ACC112 (cell line): Measurements from ENCODE around the gene APOA1.

Experiments
- H2AFZ ChIP-seq: fragments of 200-600 bp; sonication (generic); one replicate; pipeline ENCODE4 v1.6.0; 2017; ENCODE audit warnings: antibody characterized with exemption, low read length; ENCODE audit not compliant: unreplicated experiment
- H3K27ac ChIP-seq: fragments of 200-600 bp; sonication (generic); 2 replicates; pipeline ENCODE4 v1.5.1; 2014; ENCODE audit warnings: low read depth, mild to moderate bottlenecking, antibody characterized with exemption, low read length, moderate library complexity
- H3K27me3 ChIP-seq: fragments of 200-600 bp; sonication (generic); 2 replicates; pipeline ENCODE4 v1.6.1; 2014; ENCODE audit warnings: mild to moderate bottlenecking, antibody characterized with exemption, low read length, moderate library complexity, mixed read lengths; ENCODE audit not compliant: insufficient read depth
- H3K36me3 ChIP-seq: fragments of 200-600 bp; sonication (generic); 2 replicates; pipeline ENCODE4 v1.6.1; 2016; ENCODE audit warnings: mild to moderate bottlenecking, antibody characterized with exemption, low read length, moderate library complexity, mixed read lengths; ENCODE audit not compliant: insufficient read depth
- H3K4me1 ChIP-seq: fragments of 200-600 bp; sonication (generic); one replicate; pipeline ENCODE4 v1.6.1; 2016; ENCODE audit warnings: low read length, mixed read lengths; ENCODE audit not compliant: insufficient read depth, unreplicated experiment, control insufficient read depth
- H3K4me3 ChIP-seq: fragments of 200-600 bp; sonication (generic); 2 replicates; pipeline ENCODE4 v1.5.1; 2014; ENCODE audit warnings: mild to moderate bottlenecking, low read depth, low read length
- H3K79me2 ChIP-seq: fragments of 200-600 bp; sonication (generic); one replicate; pipeline ENCODE4 v1.6.0; 2016; ENCODE audit warnings: low read length; ENCODE audit not compliant: control insufficient read depth, unreplicated experiment, insufficient read depth

The APOA1 gene

DNA sequence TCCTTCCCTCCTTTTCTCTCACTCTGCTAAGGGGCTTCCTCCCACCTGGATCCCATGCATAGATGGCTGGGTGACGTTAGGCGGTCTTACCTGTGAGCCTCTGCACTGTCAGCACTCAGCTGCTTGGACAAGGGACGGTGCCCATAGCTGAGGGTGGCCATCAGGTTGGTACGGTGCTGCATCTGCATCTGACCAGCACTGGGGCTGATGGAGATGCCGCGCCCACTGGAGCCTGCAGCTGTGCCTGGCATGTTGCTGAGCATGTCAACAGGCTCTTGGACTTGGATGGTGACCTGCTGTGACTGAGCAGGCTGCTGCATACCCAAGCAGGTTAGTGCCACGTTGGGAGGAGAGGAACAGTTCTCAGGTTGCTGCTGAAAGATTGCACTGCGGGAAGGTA, 21.8 kb upstream of the APOA1 start:
- Histone ChIP-seq H2AFZ (no peak overlapping the region), H3K27ac (no peak overlapping the region), H3K79me2 (no peaks in the 10 kb centered on the region), H3K4me3 (no peak overlapping the region), H3K36me3 (peaks cover 28% of the 10 kb centered on the region; the same call in 1 of the 2 replicates), H3K27me3 (no peaks in the 10 kb centered on the region), H3K4me1 (peaks cover 17% of the 10 kb centered on the region)

- Histone ChIP-seq H3K27ac (no peak overlapping the region), H2AFZ (no peak overlapping the region), H3K36me3 (peaks cover 28% of the 10 kb centered on the region; the same call in 1 of the 2 replicates), H3K27me3 (no peaks in the 10 kb centered on the region), H3K4me1 (peaks cover 30% of the 10 kb centered on the region), H3K79me2 (no peaks in the 10 kb centered on the region), H3K4me3 (no peak overlapping the region)
Observed at GRCh38 chr11:116857936-116858335, 20.5 kb upstream of the APOA1 start.

GRCh38 chr11:116857316-116857715, 19.9 kb upstream of the APOA1 start:
- Histone ChIP-seq H3K79me2 (no peaks in the 10 kb centered on the region), H3K4me1 (peaks cover 36% of the 10 kb centered on the region), H3K27me3 (no peaks in the 10 kb centered on the region), H3K36me3 (peaks cover 28% of the 10 kb centered on the region; the same call in 1 of the 2 replicates), H3K4me3 (no peak overlapping the region), H3K27ac (no peak overlapping the region), H2AFZ (no peak overlapping the region)

GRCh38 chr11:116856423-116856822, 19.0 kb upstream of the APOA1 start:
- no peaks in the 10 kb centered on the region for H3K27me3 ChIP-seq
- H3K79me2 ChIP-seq, result no peaks in the 10 kb centered on the region
- H3K36me3 ChIP-seq, result peaks cover 28% of the 10 kb centered on the region; the same call in 1 of the 2 replicates
- no peak overlapping the region for H3K27ac ChIP-seq
- H3K4me1 ChIP-seq, result peaks cover 38% of the 10 kb centered on the region
- H2AFZ ChIP-seq, result no peak overlapping the region
- H3K4me3 ChIP-seq, result no peak overlapping the region

DNA sequence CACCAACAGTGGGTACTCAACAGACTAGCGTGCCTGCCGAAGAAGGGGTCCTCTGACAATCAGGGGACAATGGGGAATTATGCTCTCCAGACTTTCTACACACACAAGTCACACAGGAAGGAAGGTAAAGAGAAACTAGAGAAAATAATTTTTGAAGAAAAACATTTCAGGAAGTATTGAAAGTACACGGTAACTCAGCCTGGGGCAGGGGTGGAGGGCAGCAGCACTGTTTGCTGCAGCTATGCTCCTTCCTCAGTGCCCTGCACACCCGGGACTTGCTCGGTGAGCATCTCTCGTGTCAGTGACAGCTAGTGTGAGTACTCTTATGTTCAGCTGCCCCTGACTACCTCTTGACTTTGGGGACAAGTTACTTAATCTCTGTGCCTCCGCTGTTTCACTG, 18.0 kb upstream of the APOA1 start:
- Histone ChIP-seq H3K27me3 (no peaks in the 10 kb centered on the region), H3K27ac (no peak overlapping the region), H3K4me3 (no peak overlapping the region), H3K4me1 (peaks cover 36% of the 10 kb centered on the region), H2AFZ (no peak overlapping the region), H3K79me2 (no peaks in the 10 kb centered on the region), H3K36me3 (peaks cover 20% of the 10 kb centered on the region; the same call in 1 of the 2 replicates)

DNA sequence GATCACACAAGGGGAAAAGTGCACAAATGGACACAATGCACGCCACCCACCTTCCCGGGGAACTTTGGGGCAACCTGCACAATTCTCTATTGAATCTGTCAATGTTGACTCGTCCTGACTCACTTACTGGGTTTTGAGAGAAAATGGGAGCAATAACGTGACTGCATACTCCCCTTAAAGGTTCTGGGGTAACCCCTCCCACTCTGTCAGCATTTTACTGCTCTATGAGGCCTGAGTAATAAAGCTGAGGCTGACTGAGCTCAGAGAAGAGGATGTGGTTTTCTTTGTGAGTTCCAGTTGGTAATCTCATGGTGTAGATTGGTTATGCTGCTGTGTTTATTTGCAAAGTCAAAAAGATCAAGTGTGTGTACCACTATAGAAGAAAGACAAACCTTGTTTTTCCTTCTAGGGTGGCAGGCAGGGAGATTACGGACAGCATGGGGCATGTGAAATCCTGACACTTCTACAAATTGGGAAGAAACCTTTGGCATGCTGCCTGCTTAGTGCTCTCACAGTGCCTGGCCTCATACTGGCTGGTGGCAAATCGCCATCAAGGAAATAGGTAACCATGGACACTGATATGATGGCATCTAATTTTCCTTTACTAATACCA, 16.1 kb upstream of the APOA1 start:
- Histone ChIP-seq H3K4me3 (peak overlapping the region; percentile 12; the same call in 1 of the 2 replicates), H3K79me2 (no peaks in the 10 kb centered on the region), H3K27me3 (no peaks in the 10 kb centered on the region), H3K36me3 (peaks cover 18% of the 10 kb centered on the region; the same call in 1 of the 2 replicates), H3K27ac (peak overlapping the region; percentile 87), H2AFZ (no peak overlapping the region), H3K4me1 (peaks cover 36% of the 10 kb centered on the region)

- peak overlapping the region; percentile 87 for H3K27ac ChIP-seq
- peaks cover 36% of the 10 kb centered on the region for H3K4me1 ChIP-seq
- H3K4me3 ChIP-seq, result peak overlapping the region; percentile 12; the same call in 1 of the 2 replicates
- H3K27me3 ChIP-seq, result no peaks in the 10 kb centered on the region
- H2AFZ ChIP-seq, result no peak overlapping the region
- peaks cover 9% of the 10 kb centered on the region; the same call in 1 of the 2 replicates for H3K36me3 ChIP-seq
- no peaks in the 10 kb centered on the region for H3K79me2 ChIP-seq
Observed at GRCh38 chr11:116852261-116853031, 15.0 kb upstream of the APOA1 start.

- Histone ChIP-seq H3K79me2 (no peaks in the 10 kb centered on the region), H3K36me3 (peaks cover 1% of the 10 kb centered on the region; the same call in 1 of the 2 replicates), H3K4me3 (0 out of 2 replicates have a peak overlapping the region, but pooled peaks have one; percentile 12), H3K4me1 (peaks cover 36% of the 10 kb centered on the region), H3K27ac (peak overlapping the region; percentile 87), H2AFZ (no peak overlapping the region), H3K27me3 (no peaks in the 10 kb centered on the region)
Observed at GRCh38 chr11:116851626-116852025, 14.2 kb upstream of the APOA1 start.

GRCh38 chr11:116849486-116849885, 12.1 kb upstream of the APOA1 start:
- H3K27me3 ChIP-seq, result no peaks in the 10 kb centered on the region
- H3K27ac ChIP-seq, result no peak overlapping the region
- H3K79me2 ChIP-seq, result no peaks in the 10 kb centered on the region
- no peaks in the 10 kb centered on the region; the same call in 1 of the 2 replicates for H3K36me3 ChIP-seq
- no peak overlapping the region for H2AFZ ChIP-seq
- peaks cover 35% of the 10 kb centered on the region for H3K4me1 ChIP-seq
- no peak overlapping the region for H3K4me3 ChIP-seq

DNA sequence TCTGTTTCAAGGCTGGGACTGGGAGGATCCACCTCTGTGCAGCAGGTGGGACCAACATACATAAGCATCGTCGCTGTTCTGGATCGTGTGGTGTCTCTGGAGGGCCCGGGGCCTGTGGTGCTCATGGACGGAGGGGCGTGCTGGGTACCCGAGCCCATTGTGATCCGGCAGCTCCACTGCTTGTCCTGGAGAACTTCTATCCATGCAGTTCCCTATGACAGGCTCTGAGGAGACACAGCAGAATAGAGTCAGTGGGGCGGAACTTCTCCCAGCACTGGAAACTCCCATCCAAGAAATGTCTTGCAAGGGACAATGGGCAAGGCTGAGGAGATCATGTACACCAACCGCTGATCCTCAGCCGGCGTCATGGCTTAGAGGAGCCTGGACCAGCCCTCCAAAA, 11.6 kb upstream of the APOA1 start:
- Histone ChIP-seq H3K27me3 (no peaks in the 10 kb centered on the region), H2AFZ (no peak overlapping the region), H3K4me3 (no peak overlapping the region), H3K4me1 (peaks cover 31% of the 10 kb centered on the region), H3K79me2 (no peaks in the 10 kb centered on the region), H3K27ac (no peak overlapping the region), H3K36me3 (no peaks in the 10 kb centered on the region)

- Histone ChIP-seq H3K27me3 (no peaks in the 10 kb centered on the region), H3K79me2 (no peaks in the 10 kb centered on the region), H2AFZ (no peak overlapping the region), H3K4me1 (peaks cover 16% of the 10 kb centered on the region), H3K27ac (no peak overlapping the region), H3K36me3 (no peaks in the 10 kb centered on the region), H3K4me3 (no peak overlapping the region)
Observed at GRCh38 chr11:116847612-116848011, 10.2 kb upstream of the APOA1 start.
